Right cardiac atrium (tissue), 5 donors: ENCODE results near the gene LBX2. TPM values are rescaled to one million over a fixed set of nuclear protein-coding genes. Genes with fewer than 3 reads are reported as not detected.
"Not testable (repeated sequence)": the region's sequence is repeated elsewhere in the genome, so short reads cannot be mapped to it uniquely, and the experiment has no call there.

ENCODE experiments used
- ATAC-seq, 2 donors: fragments of 200-7000 bp; cut with Tn5 transposase; one replicate each; pipeline versions ENCODE4 v1.8.0 to v1.9.1; 2020; ENCODE audit warnings: moderate library complexity in 2 of 2, mild to moderate bottlenecking in 1 of 2
- DNase-seq, 3 donors: peaks; one replicate each; pipeline ENCODE4 v3.0.0-alpha.2; 2020
- H3K27ac ChIP-seq: one replicate; pipeline ENCODE4 v1.5.1; 2013; ENCODE audit warnings: mild to moderate bottlenecking, low read length, control low read depth, moderate library complexity
- H3K27me3 ChIP-seq: one replicate; pipeline ENCODE4 v1.6.1; 2013; ENCODE audit not compliant: control insufficient read depth, insufficient read depth
- H3K4me1 ChIP-seq: one replicate; pipeline ENCODE4 v1.6.1; 2013; ENCODE audit warnings: low read length; ENCODE audit not compliant: control insufficient read depth, insufficient read depth
- H3K4me3 ChIP-seq: one replicate; pipeline ENCODE4 v1.5.1; 2013; ENCODE audit warnings: low read length, control low read depth
- H3K9me3 ChIP-seq: one replicate; pipeline ENCODE4 v1.6.1; 2013; ENCODE audit warnings: low read length; ENCODE audit not compliant: control insufficient read depth
- WGBS: extraction: QIAGEN DNeasy Blood & Tissue Kit; methylation state at CpG from one replicate; pipeline ENCODE4 v1.1.7; 2013; 5-methylcytosine and 5-hydroxymethylcytosine counted together
- intact Hi-C, 4 donors: fragments of 100-400 bp; cut with DNase I; formaldehyde crosslinking; loops; one replicate each; pipeline versions ENCODE4 v1.11.0 to v1.14.0; 2022 to 2023
- polyA plus RNA-seq: library from polyadenylated mRNA; stranded (reverse); fragments of 200-250 nt; gene quantifications from one replicate; pipeline ENCODE4 v1.2.3, GENCODE V29; 2013
- total RNA-seq, 4 donors: library from RNA; stranded (reverse); fragmentation: NEBNext Ultra II Directional; extraction: Animal tissue kit (Norgen Biotek cat#: 25700); gene quantifications; one replicate each; pipeline ENCODE4 v1.2.1, GENCODE V29; 2021
- donor health status: healthy with polysubstance abuse.
- donor health status: DM: no; HTN: yes; CAD: no.
- donor health status: DM: no; HTN: no; CAD: no.
- donor health status: DM: no; HTN: yes; CAD: no; lungs with severe emphysema.
- donor health status: DM: yes; HTN: yes; CAD: no.

LBX2 gene
- total and polyA plus RNA-seq, 5 donors = 0.51 to 1.2 (median 0.78) TPM

GRCh38 chr2:74474899-74475298 lies 24.5 kb downstream of the LBX2 start:
- ATAC-seq (no peak), DNase-seq (no peak)
- WGBS = 85% methylated on average over 5 of the region's 5 CpGs
- H3K9me3 ChIP-seq = no peaks in the 10 kb centered on the region
- H3K27ac ChIP-seq = no peak overlapping the region
- intact Hi-C loops = no loop called here
- H3K4me3 ChIP-seq = no peak overlapping the region
- H3K4me1 ChIP-seq = peaks cover 4% of the 10 kb centered on the region
- no peaks in the 10 kb centered on the region for H3K27me3 ChIP-seq

- Histone ChIP-seq H3K27ac (no peak overlapping the region), H3K9me3 (no peaks in the 10 kb centered on the region), H3K27me3 (no peaks in the 10 kb centered on the region), H3K4me3 (no peak overlapping the region), H3K4me1 (peaks cover 4% of the 10 kb centered on the region)
- ATAC-seq (no peak), DNase-seq (peak in 1 of 3 donors; percentile 57)
- WGBS = 94% methylated on average over 6 of the region's 6 CpGs
- intact Hi-C loops = no loop called here
Measured at GRCh38 chr2:74474481-74474880, 24.9 kb downstream of the LBX2 start.

GRCh38 chr2:74472945-74473258 lies 26.5 kb downstream of the LBX2 start:
- ATAC-seq = peak; percentile 2 to 4
- intact Hi-C loops = no loop called here
- peaks cover 4% of the 10 kb centered on the region for H3K4me1 ChIP-seq
- peak overlapping the region; percentile 68 for H3K27ac ChIP-seq
- peak overlapping the region; percentile 55 for H3K4me3 ChIP-seq
- 13% methylated on average over 7 of the region's 7 CpGs for WGBS
- no peaks in the 10 kb centered on the region for H3K9me3 ChIP-seq
- no peak for DNase-seq
- no peaks in the 10 kb centered on the region for H3K27me3 ChIP-seq

GRCh38 chr2:74472086-74472944 lies 27.1 kb downstream of the LBX2 start, which contains the start of gene MRPL53:
Gene MRPL53, minus strand, starts transcription at chr2:74472680. Its CDS starts 20 bp downstream, at chr2:74472660.
- intact Hi-C loops = no loop called here
- peak within 1 kb of the TSS; percentile 55 for H3K4me3 ChIP-seq
- under 1% methylated on average over 66 of the region's 66 CpGs for WGBS
- peak within 1 kb of the TSS; percentile 83 for H3K27ac ChIP-seq
- H3K4me1 ChIP-seq = peaks cover 4% of the 10 kb centered on the region
- H3K9me3 ChIP-seq = no peaks in the 10 kb centered on the region
- DNase-seq = peak; percentile 95 to 98 (median 98)
- H3K27me3 ChIP-seq = no peaks in the 10 kb centered on the region
- peak; percentile 95 for ATAC-seq

GRCh38 chr2:74471332-74472065 lies 27.9 kb downstream of the LBX2 start:
- intact Hi-C loops = no loop called here
- Histone ChIP-seq H3K4me1 (peaks cover 4% of the 10 kb centered on the region), H3K27me3 (no peaks in the 10 kb centered on the region), H3K9me3 (no peaks in the 10 kb centered on the region), H3K27ac (peak overlapping the region; percentile 83), H3K4me3 (peak overlapping the region; percentile 55)
- ATAC-seq (no peak), DNase-seq (no peak)
- WGBS = 60% methylated on average over 16 of the region's 16 CpGs

- H3K9me3 ChIP-seq, DNase-seq, intact Hi-C loops, H3K27me3 ChIP-seq, ATAC-seq, H3K4me1 ChIP-seq, H3K27ac ChIP-seq, H3K4me3 ChIP-seq: not testable (repeated sequence)
- 95% methylated on average over 12 of the region's 12 CpGs for WGBS
Measured at GRCh38 chr2:74470742-74471141, 28.7 kb downstream of the LBX2 start.

- Histone ChIP-seq H3K9me3 (no peaks in the 10 kb centered on the region), H3K27ac (no peak overlapping the region), H3K4me1 (peaks cover 3% of the 10 kb centered on the region), H3K27me3 (no peaks in the 10 kb centered on the region), H3K4me3 (peak overlapping the region; percentile 81)
- ATAC-seq (peak; percentile 6 to 7), DNase-seq (no peak)
- WGBS = 4% methylated on average over 13 of the region's 13 CpGs
- intact Hi-C loops = no loop called here
Measured at GRCh38 chr2:74464406-74464805, 35.0 kb downstream of the LBX2 start.

GRCh38 chr2:74462786-74463105 lies 36.7 kb downstream of the LBX2 start:
- intact Hi-C loops = no loop called here
- H3K9me3 ChIP-seq = no peaks in the 10 kb centered on the region
- no peaks in the 10 kb centered on the region for H3K27me3 ChIP-seq
- ATAC-seq = no peak
- DNase-seq = peak in 1 of 3 donors; percentile 28
- H3K27ac ChIP-seq = no peak overlapping the region
- 81% methylated on average over 4 of the region's 4 CpGs for WGBS
- no peak overlapping the region for H3K4me3 ChIP-seq
- peaks cover 6% of the 10 kb centered on the region for H3K4me1 ChIP-seq

GRCh38 chr2:74462054-74462785 lies 37.2 kb downstream of the LBX2 start:
- Histone ChIP-seq H3K27ac (no peak overlapping the region), H3K27me3 (no peaks in the 10 kb centered on the region), H3K9me3 (no peaks in the 10 kb centered on the region), H3K4me3 (no peak overlapping the region), H3K4me1 (peaks cover 6% of the 10 kb centered on the region)
- WGBS = 87% methylated on average over 20 of the region's 20 CpGs
- ATAC-seq (no peak), DNase-seq (no peak)
- intact Hi-C loops = no loop called here

- H3K4me3 ChIP-seq = no peak overlapping the region
- no peak overlapping the region for H3K27ac ChIP-seq
- intact Hi-C loops = no loop called here
- WGBS = 90% methylated on average over 27 of the region's 27 CpGs
- no peaks in the 10 kb centered on the region for H3K27me3 ChIP-seq
- DNase-seq (peak in 1 of 3 donors; percentile 52), ATAC-seq (no peak)
- peaks cover 6% of the 10 kb centered on the region for H3K4me1 ChIP-seq
- no peaks in the 10 kb centered on the region for H3K9me3 ChIP-seq
Measured at GRCh38 chr2:74461187-74462053, 38.0 kb downstream of the LBX2 start.
